KG1 (cell line): ENCODE data around the gene LPA.
"Not testable (repeated sequence)": the region's sequence is repeated elsewhere in the genome, so short reads cannot be mapped to it uniquely, and the experiment has no call there.

Source experiments
- DNase-seq: peaks from one replicate; lab custom pipeline; 2025; lab: John Stamatoyannopoulos, UW

LPA gene

DNA sequence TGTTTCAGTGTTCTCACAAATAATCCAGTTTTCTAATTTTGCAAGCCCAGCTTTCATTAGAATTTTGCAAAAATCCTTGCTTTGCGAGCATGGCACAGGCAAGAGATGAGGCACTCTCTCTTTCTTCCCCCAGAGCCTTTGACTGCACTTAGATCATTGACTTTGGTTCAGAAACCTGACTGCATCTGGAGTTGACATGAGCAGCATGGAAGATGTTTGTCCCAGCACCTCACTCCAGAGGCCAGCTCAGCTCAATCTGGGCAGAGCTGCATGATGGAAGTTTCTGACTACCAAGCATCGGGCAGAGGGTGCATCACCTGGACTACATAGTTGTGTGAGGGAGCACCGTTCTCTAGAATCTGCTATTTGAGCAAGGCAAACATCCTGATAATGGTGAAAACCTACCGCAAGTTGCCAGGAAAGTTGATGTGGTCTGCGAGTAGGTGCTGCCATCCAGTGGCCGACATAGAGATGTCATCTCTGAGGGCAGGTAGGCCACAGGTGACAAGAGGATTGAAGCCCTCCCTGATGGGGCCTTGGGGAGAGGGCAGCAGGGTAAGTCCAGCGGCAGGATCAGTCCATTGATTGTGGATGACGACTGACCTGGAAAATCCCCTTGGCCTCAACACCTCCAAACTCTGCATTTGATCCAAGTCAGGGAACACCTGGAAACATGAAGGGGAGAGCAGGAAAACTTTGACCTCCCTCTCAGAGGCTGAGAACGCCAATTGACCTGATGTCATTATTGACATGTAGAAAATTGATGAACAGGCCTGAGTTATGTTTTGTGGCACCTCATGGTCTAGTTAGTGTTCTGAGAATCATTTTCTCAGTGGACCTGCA, 3.8 kb upstream of the LPA start:
- DNase-seq: peak; percentile 3

DNA sequence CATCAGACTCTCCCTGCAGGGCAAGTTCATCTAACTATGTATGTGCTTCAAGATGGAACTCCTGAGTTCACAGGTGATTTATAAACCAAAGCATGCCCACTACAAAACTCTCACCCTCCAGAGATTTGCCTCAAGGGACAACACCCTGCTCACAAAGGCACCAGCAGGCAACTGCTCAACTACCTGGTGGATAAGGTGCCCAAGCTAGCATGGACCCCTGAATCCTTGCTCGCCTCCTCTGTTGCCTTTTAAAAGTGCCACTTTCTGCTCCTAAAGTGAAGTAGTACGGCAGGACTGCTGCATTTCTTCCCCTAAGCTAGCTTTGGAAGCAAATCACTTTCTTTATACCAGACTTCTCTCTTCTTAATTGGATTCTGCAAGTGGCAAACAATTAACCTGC, 1.2 kb downstream of the LPA start:
- DNase-seq: no peak

DNA sequence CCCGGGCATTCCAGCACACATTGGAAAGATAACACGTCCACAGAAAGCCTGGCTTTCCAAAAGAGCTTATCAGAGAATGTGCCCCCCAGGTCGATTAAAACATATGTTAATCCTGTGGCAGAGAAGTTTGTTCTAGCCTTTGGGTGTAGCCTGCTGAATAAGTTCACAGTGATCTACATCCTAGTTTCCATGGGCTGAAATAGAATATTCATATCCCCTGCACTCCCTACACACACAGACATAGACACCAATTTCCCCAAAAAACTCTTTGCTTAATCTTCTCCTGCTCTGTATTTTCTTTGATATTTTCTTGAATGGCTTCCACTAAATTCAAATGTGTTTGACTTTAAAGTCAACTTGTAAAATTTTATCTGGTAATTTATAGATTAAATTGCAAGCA, 1.6 kb downstream of the LPA start:
- DNase-seq: no peak

DNA sequence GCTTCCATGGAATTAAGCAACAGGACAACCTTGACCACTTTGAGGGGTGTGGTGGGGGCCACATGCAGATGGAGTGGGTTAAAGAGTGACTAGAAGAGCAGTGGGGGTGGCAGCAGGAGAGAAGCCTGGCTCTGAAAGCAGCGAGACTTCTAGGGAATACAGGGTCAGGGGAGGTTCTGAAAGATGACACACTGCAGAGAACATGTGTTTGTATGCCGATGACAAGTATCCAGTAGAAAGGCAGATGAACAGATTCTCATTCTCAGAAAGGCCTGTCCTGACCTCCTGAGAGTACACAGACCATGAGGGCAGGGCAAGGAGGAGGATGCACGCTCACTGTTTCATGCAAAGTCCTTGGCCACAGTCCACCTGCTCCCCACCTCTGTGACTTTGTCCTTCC, 2.9 kb downstream of the LPA start:
- no peak for DNase-seq

DNA sequence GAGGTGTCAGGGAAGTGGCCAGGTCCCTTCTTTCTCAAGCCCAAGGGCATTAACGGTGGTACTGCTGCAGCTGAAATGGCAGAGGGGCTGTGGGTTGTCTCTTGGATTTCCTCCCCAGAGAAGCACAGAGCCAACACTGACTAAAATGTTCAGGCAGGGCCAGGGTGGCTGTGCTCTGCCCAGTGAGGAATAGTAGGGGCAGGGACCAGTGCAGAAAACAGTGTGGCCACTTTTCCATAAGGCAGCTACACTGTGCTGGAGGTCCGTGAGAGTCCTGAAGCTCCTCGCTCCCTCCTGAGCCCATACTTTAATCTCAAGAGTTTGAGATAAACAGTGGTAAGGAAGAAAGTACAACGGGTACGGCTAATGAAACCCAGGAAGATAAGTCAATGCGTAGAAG, 4.5 kb downstream of the LPA start:
- DNase-seq: no peak

DNA sequence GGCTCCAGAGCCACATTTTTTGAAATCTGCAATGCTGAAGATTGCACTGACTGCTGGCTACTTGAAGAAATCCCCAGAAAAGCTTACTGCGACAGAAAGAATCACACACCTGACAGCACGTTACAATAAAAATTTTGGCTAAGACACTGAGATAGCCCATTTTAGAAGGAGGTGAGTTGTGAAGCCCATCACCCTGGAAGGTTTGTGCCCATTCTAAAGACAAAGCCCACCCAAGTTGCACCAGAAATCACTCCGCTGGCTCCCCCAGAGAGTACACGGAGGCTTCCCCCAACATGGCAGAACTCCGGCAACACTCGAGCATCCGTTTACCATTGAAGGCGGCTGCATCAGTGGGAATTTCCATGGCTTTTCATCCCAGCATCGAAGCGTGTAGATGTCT, 29.4 kb downstream of the LPA start:
- no peak for DNase-seq

DNA sequence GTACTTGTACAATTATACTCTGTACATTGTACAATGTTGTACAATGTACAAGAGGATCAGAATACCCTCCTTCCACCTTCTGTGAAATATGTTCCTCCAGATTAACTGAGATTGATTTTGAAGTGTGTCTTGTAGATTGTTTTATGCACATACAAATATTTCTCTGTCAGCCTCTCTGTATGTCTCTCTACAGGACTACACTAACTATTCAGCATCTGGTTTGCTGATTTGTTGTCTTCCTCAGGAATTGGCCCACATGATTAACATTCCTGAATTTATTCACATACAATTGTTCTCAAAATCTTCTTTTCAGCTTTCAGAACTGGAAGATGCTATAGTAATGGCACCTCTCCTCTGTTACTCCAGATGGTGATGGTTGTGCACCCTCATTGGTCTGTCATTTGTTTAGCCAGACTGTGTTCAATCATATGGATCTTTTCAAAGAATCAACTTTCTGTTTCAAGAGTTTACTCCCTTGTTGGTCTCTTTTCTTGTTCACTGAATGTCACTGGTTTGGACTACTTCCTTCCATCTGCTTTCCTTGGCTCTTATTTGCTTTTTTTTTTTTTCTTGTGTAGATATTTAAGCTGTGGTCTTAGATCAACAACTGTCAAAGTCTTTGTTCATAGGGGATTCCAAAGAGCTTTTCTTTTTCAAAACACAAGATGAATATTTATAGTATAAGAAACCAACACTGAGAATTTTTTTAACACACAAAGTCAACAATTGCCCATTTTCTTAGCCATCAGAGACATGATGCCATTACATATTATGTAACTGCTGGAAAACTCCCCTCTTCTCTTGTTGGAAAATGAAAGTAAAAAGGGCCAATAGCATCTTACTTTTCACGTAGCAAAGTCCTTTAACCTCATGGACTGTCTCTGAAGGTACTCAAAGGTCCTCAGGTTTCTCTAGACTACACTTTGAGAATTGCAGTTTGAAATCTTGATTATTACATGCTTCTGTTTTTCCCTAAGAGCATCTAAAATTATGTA, 67.9 kb downstream of the LPA start:
- no peak for DNase-seq

DNA sequence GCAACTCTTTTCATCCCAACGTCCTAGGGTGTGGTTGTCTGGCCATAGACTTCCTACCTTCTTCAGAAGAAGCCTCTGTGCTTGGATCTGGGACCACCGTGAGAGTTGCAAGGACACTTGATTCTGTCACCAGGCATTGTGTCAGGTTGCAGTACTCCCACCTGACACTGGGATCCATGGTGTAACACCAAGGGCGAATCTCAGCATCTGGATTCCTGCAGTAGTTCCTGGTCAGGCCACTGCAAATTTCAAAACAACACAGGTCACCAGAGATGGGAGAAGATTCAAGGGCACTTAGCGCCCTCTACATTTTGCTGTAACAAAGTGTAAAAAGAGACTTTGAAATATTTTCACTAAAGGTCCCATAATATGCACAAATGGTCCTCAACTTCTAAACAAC, 68.8 kb downstream of the LPA start:
- not testable (repeated sequence) for DNase-seq

DNA sequence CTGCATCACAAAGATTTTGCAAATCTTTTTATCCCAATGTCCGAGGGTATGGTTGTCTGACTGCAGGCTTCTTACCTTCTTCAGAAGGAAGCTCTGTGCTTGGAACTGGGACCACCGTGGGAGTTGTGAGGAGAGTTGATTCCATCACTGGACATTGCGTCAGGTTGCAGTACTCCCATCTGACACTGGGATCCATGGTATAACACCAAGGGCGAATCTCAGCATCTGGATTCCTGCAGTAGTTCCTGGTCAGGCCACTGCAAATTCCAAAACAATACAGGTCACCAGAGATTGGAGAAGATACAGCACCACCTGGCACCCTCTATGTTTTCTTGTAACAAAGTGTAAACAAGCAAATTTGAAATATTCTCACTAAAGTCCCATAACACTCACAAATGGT, 77.7 kb downstream of the LPA start:
- DNase-seq: no peak

DNA sequence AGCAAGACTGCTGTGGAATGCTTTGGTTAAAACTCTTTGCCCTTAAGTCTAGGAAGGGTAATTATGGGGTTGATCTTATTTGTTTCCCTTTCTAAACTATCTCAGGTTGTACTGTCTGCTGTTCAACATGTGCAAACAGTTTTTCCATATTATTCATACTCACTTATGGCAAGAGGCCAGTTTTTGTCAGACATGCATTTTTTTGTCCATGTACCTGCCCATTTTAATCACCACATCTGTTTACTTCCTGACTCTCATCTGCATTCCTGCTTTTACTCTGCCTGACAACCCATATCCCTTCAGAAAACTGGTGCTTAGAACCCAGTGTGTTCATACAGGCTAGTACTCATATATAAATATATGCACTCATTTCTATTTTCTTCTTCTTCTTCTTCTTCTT, 80.3 kb downstream of the LPA start:
- DNase-seq: no peak

DNA sequence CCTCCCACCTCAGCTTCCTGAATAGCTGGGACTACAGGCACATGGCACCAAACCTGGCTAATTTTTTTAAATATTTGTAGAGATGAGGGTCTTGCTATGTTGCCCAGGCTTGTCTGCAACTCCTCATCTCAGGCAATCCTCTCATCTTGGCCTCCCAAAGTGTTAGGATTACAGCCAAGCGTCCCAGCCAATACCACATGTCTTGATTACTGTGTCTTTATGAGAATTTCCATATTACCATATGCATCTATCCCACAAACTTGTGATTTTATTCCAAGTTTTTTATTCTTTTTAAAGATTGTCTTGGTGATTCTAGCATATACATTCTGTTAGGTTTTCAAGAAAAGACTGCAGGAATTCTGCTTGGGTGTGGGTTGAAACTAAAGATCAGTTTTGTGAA, 82.7 kb downstream of the LPA start:
- no peak for DNase-seq

DNA sequence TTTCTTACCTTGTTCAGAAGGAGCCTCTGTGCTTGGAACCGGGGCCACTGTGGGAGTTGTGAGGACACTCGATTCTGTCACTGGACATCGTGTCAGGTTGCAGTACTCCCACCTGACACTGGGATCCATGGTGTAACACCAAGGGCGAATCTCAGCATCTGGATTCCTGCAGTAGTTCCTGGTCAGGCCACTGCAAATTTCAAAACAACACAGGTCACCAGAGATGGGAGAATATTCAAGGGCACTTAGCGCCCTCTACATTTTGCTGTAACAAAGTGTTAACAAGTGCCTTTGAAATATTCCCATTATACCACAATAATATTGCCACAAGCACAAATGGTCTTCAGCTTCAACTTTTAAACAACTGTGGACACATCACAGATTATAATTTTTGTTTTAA, 85.6 kb downstream of the LPA start:
- DNase-seq: not testable (repeated sequence)

DNA sequence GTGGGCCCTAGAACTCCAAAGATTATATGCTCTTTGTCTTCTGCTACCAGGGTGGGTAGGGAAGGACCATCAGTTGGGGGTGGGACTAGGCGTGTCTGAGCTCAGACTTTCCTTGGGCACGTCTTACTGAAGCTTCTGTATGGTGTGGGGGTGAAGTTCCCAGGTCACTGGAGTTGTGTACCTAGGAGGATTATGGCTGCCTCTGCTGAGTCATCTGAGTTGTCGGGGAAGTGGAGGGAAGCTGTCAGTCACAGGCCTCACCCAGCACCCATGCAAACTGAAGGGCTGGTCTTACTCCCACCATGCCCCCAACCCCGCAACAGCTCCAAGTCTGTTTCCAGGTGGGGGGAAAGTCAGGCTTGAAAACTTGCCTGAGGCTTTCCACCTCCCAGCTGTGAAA, 90.1 kb downstream of the LPA start:
- DNase-seq: no peak

DNA sequence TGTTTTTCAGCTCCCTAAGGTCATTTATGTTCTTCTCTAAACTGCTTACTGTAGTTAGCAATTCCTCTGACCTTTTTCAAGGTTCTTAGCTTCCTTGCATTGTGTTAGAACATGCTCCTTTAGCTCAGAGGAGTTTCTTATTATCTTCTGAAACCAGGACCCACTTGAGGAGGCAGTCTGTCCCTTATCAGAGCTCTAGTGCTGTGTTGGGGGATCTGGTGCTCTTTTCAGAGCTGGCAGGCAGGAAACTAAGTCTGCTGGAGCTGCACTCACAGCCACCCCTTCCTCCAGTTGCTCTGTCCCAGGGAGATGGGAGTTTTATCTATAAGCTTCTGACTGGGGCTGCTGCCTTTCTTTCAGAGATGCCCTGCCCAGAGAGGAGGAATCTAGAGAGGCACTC, 92.9 kb downstream of the LPA start:
- DNase-seq: not testable (repeated sequence)

DNA sequence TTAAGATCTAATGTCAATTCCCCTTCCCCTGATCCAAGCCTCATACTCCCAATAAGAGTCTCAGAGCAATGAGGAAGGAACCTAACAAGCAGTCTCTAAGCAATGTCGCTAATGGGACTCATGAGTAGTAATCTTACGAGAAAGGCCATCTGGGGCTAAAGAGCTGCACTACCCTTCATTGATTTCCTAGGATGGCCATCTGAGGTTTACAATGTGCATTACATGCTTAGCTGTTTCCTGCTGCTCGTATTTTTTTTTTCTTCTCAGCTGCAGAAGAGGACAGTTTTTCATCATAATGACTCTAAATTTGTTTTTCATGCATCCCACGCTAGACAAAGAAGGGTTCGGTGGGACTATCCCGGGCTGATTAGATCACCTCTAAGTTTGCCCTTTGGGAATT, 119.3 kb downstream of the LPA start:
- no peak for DNase-seq

DNA sequence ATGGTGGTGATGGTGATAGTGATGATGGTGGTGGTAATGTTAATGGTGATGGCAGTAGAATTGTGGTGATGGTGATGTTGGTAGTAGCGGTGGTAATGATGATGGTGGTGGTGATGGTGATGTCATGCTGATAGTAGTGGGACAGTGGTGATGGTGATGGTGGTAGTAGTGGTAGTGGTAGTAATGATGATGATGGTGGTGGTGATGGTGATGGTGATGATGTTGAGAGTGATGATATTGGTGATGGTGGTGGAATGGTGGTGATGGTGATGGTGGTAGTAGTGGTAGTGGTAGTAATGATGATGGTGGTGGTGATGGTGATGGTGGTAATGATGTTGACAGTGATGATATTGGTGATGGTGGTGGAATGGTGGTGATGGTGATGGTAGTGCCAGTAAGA, 128.8 kb downstream of the LPA start:
- DNase-seq: no peak

DNA sequence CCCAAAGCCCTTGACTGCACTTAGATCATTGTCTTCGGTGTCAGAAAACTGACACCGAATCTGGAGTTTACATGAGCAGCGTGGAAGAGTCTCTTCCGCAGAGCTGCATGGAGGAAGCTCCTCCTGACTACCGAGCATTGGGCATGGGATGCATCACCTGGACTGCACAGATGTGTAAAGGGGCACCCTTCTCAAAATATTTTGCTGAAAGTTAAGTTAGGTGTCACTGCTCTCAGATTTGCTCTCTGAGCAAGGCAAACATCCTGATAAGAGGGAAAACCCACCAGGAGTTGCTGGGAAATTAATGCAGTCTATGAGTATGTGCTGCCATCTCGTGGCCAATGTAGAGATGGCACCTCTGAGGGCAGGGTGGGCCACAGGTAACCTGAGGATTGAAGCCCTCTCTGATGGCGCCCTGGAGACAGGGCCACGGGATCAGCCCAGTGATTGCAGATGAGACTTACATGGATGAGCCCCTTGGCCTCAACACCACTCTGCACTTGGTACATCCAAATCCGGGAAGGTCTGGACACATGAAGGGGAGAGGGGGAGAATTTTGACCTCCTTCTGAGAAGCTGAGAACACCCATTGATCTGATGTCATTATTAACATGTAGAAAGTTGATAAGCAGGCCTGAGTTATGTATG, 129.9 kb downstream of the LPA start:
- peak; percentile 17 for DNase-seq

DNA sequence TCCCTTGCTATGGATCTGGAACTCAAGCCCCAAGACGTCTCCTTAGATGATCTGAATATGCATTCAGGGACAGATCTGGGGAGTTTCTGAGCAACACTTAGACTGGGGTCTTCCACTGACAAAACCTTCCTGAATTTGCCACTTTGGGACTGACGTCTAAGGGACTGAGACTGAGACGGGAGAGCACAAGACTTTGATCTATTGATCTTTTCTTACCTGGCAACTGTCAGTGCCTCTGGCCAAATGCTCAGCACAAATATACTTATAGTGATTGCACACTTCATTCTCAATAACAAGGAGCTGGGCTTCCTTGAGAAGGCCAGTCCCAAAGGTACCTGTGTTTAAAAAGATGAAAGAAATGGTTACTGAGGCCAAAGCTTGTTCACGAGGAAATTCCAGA, 131.8 kb downstream of the LPA start:
- DNase-seq: no peak

DNA sequence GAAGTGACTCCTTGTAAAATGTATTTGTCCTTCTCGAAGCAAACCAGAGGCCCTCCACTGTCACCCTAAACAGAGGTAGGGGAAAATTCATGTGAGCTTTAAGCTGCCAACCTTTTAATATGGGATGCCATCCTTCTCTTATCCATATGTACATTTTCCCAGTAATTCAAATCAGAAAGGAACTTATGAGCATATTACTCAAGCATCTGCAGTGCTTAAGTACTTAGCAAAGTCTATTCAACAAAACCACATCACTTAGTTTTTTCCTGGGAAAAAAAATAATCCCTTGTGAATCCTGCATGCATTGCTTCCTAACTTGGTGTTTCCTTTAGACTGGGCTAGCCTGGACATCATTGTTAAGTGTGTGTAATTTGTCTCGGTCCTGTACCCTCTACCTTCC, 132.2 kb downstream of the LPA start:
- no peak for DNase-seq

DNA sequence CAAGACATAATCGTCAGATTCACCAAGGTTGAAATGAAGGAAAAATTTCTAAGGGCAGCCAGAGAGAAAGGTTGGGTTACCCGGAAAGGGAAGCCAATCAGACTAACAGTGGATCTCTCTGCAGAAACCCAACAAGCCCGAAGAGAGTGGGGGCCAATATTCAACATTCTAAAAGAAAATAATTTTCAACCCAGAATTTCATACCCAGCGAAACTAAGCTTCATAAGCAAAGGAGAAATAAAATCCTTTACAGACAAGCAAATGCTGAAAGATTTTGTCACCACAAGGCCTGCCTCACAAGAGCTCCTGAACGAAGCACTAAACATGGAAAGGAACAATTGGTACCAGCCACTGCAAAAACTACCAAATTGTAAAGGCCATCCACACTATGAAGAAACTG, 134.6 kb downstream of the LPA start:
- DNase-seq: not testable (repeated sequence)

DNA sequence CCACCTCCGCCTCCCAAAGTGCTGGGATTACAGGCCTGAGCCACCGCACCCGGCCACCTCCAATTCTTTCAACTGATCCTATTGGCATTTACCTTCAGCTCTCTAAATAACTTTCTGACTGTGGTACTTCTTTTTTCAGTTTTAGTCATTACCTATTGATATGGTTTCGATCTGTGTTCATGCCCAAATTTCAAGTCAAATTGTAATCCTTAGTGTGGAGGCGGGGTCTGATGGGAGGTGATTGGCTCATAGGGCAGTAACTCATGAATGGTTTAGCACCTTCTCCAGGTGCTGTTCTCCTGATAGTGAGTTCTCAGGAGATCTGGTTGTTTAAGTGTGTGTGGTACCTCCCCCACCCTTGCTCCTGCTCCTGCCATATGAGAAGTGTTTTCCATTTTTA, 140.9 kb downstream of the LPA start:
- DNase-seq: no peak

DNA sequence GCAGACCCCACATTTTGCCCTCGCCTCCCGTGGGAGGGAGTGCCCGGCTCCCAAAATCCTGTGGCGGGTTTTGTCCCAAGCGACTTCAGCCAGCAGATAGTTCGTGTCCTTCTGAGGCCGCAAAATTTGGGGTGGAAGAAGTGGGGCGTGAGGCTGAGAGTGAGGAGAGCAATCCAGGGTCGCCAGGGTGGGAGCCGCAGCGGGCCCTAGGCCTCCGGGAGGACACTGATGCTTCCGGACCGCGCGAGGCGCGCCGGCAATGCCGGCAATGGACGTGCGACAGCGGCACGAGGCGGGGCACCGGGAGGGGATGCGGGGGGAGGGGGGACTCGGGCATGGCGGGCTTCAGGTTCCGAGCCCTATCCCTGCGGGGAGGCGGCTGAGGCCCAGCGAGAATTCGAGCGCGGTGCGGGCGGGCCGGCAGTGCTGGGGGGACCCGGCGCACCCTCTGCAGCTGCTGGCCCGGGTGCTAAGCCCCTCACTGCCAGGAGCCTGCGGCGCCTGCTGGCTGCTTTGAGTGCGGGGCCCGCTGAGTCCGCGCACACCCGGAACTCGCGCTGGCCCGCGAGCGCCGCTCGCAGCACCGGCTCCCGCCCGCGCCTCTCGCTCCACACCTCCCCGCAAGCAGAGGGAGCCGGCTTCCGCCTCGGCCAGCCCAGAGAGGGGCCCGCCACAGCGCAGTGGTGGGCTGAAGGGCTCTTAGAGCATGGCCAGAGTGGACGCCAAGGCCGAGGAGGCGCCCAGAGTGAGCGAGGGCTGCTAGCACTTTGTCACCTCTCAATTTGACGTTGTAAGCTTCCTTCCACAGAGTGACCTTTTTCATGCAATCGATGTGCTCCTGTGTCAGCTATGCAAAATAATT, 143.8 kb downstream of the LPA start:
- peak; percentile 37 for DNase-seq
